Heart left ventricle (tissue), 16 donors: Measurements from ENCODE around the gene PTGES3L. TPM values are rescaled to one million over a fixed set of nuclear protein-coding genes. Genes with fewer than 3 reads are reported as not detected.

Experiments
- ATAC-seq, 4 donors: fragments of 200-7000 bp; cut with Tn5 transposase; one replicate each; pipeline ENCODE4 v1.9.1; 2020 to 2022; ENCODE audit warnings: moderate library complexity in 4 of 4, mild to moderate bottlenecking in 3 of 4, moderate number of reproducible peaks in 1 of 4
- DNase-seq, 5 donors: peaks; one replicate each; pipeline ENCODE4 v3.0.0-alpha.2; 2020
- H3K27ac ChIP-seq, 12 donors: fragments of 200-600 bp; sonication (generic) in 4 of 12; one replicate each; pipeline versions ENCODE4 v1.5.0 to v1.8.0; 2016 to 2022; ENCODE audit warnings: mild to moderate bottlenecking in 2 of 12
- H3K27me3 ChIP-seq, 9 donors: fragments of 200-600 bp; sonication (generic) in 2 of 9; one replicate each; pipeline versions ENCODE4 v1.5.1 to v1.8.0; 2016 to 2022; ENCODE audit warnings: mild to moderate bottlenecking in 3 of 9
- H3K36me3 ChIP-seq, 9 donors: fragments of 200-600 bp; sonication (generic) in 2 of 9; one replicate each; pipeline versions ENCODE4 v1.5.0 to v1.8.0; 2018 to 2022; ENCODE audit warnings: mild to moderate bottlenecking in 2 of 9
- H3K4me1 ChIP-seq, 12 donors: fragments of 200-600 bp; sonication (generic) in 4 of 12; one replicate each; pipeline versions ENCODE4 v1.5.0 to v1.8.0; 2016 to 2022; ENCODE audit warnings: mild to moderate bottlenecking in 3 of 12
- H3K4me3 ChIP-seq, 12 donors: fragments of 200-600 bp; sonication (generic) in 4 of 12; one replicate each; pipeline versions ENCODE4 v1.5.0 to v1.8.0; 2017 to 2022; ENCODE audit warnings: mild to moderate bottlenecking in 9 of 12, moderate library complexity in 4 of 12
- H3K9me3 ChIP-seq, 12 donors: fragments of 200-600 bp; sonication (generic) in 4 of 12; one replicate each; pipeline versions ENCODE4 v1.5.0 to v1.8.0; 2016 to 2022; ENCODE audit warnings: mild to moderate bottlenecking in 1 of 12
- CTCF ChIP-seq, 12 donors: fragments of 200-600 bp; sonication (generic) in 4 of 12; IDR thresholded peaks; one replicate each; pipeline versions ENCODE4 v1.5.0 to v1.8.0; 2018 to 2022; ENCODE audit warnings: antibody characterized with exemption in 12 of 12, mild to moderate bottlenecking in 5 of 12
- POLR2A ChIP-seq, 2 donors: fragments of 450-650 bp; IDR thresholded peaks; one replicate each; pipeline ENCODE4 v1.6.1; 2017; ENCODE audit warnings: antibody characterized with exemption in 2 of 2, mild to moderate bottlenecking in 2 of 2, moderate library complexity in 2 of 2
- WGBS, 4 donors: extraction: QIAGEN DNeasy Blood & Tissue Kit in 2 of 4; methylation state at CpG; one replicate each; pipeline versions ENCODE4 v1.1.5 to v1.1.7; 2013 to 2018; 5-methylcytosine and 5-hydroxymethylcytosine counted together
- intact Hi-C, 10 donors: fragments of 100-400 bp; cut with DNase I; formaldehyde crosslinking; loops; one replicate each; pipeline versions ENCODE4 v1.11.1 to v1.14.2; 2022
- polyA plus RNA-seq, 2 donors: library from polyadenylated mRNA; stranded (reverse); fragments of 200-250 nt; gene quantifications; one replicate each; pipeline ENCODE4 v1.2.3, GENCODE V29; 2013
- total RNA-seq, 9 donors: library from RNA; depleted of rRNA in 2 of 9; stranded (reverse); fragments of >200 nt in 2 of 9; fragmentation: NEBNext Ultra II Directional in 3 of 9; extraction: Animal tissue kit (Norgen Biotek cat#: 25700) in 3 of 9; gene quantifications; one replicate each; pipeline versions ENCODE4 v1.1.0 to v1.2.4, GENCODE V29; 2016 to 2023
- donor health status: ischemic (EF 13 %, LVEDD 7.1; RV severe dilation, severe dysfunction).
- donor health status: healthy with polysubstance abuse.
- donor health status: DM: no; HTN: yes; CAD: no.
- donor health status: DM: no; HTN: no; CAD: no.
- donor health status: ischemic (EF 25% LVEDD 6.9; RV normal size, moderate dysfunction).
- donor health status: ischemic (EF 25% LVEDD 5.7; RV mildly dilated, moderate dysfunction).
- donor health status: healthy.
- donor health status: DM: yes; HTN: yes; CAD: no.
- donor health status: ischemic (EF 35%, LVEDD 5.7; RV mildly dilated, moderate dysfunction).
- donor health status: nonischemic (EF 11% LVEDD 7.7; RV severe dilation, severe dysfunction).
- donor health status: DM: yes; HTN: yes; CAD: no.
- donor health status: PGD.
- donor health status: ischemic (EF 29% LVEDD 5.4; RV normal size, mild dysfunction).
- donor health status: nonischemic (EF 23%, LVEDD 6.1; RV moderate dilation, normal function).

The PTGES3L gene
- total and polyA plus RNA-seq, 11 donors: 24.6 to 58.0 (median 41.5) TPM

GRCh38 chr17:42991471-42991870, 11.6 kb upstream of the PTGES3L start:
- Histone ChIP-seq H3K4me1 (peaks cover 0 to 4% (median 0%) of the 10 kb centered on the region in 12 donors), H3K27ac (no peak overlapping the region), H3K4me3 (no peak overlapping the region), H3K36me3 (peaks cover 4 to 84% (median 73%) of the 10 kb centered on the region in 9 donors), H3K9me3 (no peaks in the 10 kb centered on the region), H3K27me3 (no peaks in the 10 kb centered on the region)
- ATAC-seq (peak in 1 of 4 donors; percentile 19), DNase-seq (no peak)
- TF ChIP-seq POLR2A (IDR thresholded peaks at IDR 0.05) (no peak), CTCF (IDR thresholded peaks at IDR 0.05) (no peak)
- WGBS, 4 donors: 94 to 98% (median 96%) methylated on average over 6 of the region's 6 CpGs
- intact Hi-C loops: loop anchor here in 1 of 10 donors (10.0 kb wide), 2 partner anchors 57 to 407 kb away; no protein-coding TSS in a partner anchor

- Histone ChIP-seq H3K9me3 (no peaks in the 10 kb centered on the region), H3K4me1 (peaks cover 0 to 14% (median 0%) of the 10 kb centered on the region in 12 donors), H3K27ac (no peak overlapping the region), H3K4me3 (no peak overlapping the region), H3K27me3 (no peaks in the 10 kb centered on the region), H3K36me3 (peaks cover 4 to 99% (median 80%) of the 10 kb centered on the region in 9 donors)
- ATAC-seq: no peak
- no peak for DNase-seq
- no peak for TF ChIP-seq POLR2A (IDR thresholded peaks at IDR 0.05)
- TF ChIP-seq CTCF (IDR thresholded peaks at IDR 0.05): no peak
- intact Hi-C loops: loop anchor here in 1 of 10 donors (10.0 kb wide), 2 partner anchors 55 to 405 kb away; no protein-coding TSS in a partner anchor
- 81 to 86% (median 82%) methylated on average over 6 of the region's 6 CpGs for WGBS, 4 donors
Measured at GRCh38 chr17:42989726-42990652, 10.1 kb upstream of the PTGES3L start.

GRCh38 chr17:42989141-42989540, 9.3 kb upstream of the PTGES3L start:
- H3K9me3 ChIP-seq: no peaks in the 10 kb centered on the region
- H3K4me1 ChIP-seq: peaks cover 0 to 22% (median 0%) of the 10 kb centered on the region in 12 donors
- peaks cover 4 to 99% (median 72%) of the 10 kb centered on the region in 9 donors for H3K36me3 ChIP-seq
- intact Hi-C loops: no loop called here
- 93 to 96% (median 95%) methylated on average over 5 of the region's 5 CpGs for WGBS, 4 donors
- H3K27me3 ChIP-seq: no peaks in the 10 kb centered on the region
- no peak overlapping the region for H3K4me3 ChIP-seq
- DNase-seq (no peak), ATAC-seq (no peak)
- TF ChIP-seq CTCF (IDR thresholded peaks at IDR 0.05) (no peak), POLR2A (IDR thresholded peaks at IDR 0.05) (no peak)
- H3K27ac ChIP-seq: no peak overlapping the region

- peak in 1 of 4 donors; percentile 29 for ATAC-seq
- H3K4me3 ChIP-seq: peak overlapping the region in 1 of 12 donors; percentile 35
- H3K27me3 ChIP-seq: no peaks in the 10 kb centered on the region
- WGBS, 4 donors: 0 to 71% (median 66%) methylated on average over 1 of the region's 1 CpG
- H3K27ac ChIP-seq: peak overlapping the region in 2 of 12 donors; percentile 22 to 86
- intact Hi-C loops: no loop called here
- no peaks in the 10 kb centered on the region for H3K9me3 ChIP-seq
- no peak for TF ChIP-seq POLR2A (IDR thresholded peaks at IDR 0.05)
- H3K36me3 ChIP-seq: peaks cover 4 to 67% (median 44%) of the 10 kb centered on the region in 9 donors
- peaks cover 0 to 42% (median 13%) of the 10 kb centered on the region in 12 donors for H3K4me1 ChIP-seq
- no peak for DNase-seq
Measured at GRCh38 chr17:42985225-42985624, 5.3 kb upstream of the PTGES3L start.
